H1 (cell line): ENCODE measurements around the gene LRRC18. TPM values are rescaled to one million over a fixed set of nuclear protein-coding genes. Genes with fewer than 3 reads are reported as not detected.

ENCODE experiments used
- CTCF ChIA-PET: fragments of 300-600 bp; sonication (Branson Sonifier 250); formaldehyde crosslinking; loops from one replicate; lab custom pipeline; 2021; ENCODE audit not compliant: partially characterized antibody; lab: Charles Lee
- POLR2A ChIA-PET: fragments of 300-600 bp; sonication (Branson Sonifier 250); formaldehyde crosslinking; loops from one replicate; lab custom pipeline; 2021; ENCODE audit warnings: inconsistent platforms; ENCODE audit not compliant: partially characterized antibody; lab: Charles Lee
- DNase-seq, 2 experiments: peaks; one replicate each; pipeline versions ENCODE4 v3.0.0 to v3.0.0-alpha.2; 2010 to 2022; ENCODE audit warnings: low spot score in 2 of 2, low read depth in 1 of 2, mixed read lengths in 1 of 2
- FAIRE-seq: peaks from 2 replicates; lab custom pipeline; 2011; peaks lifted over from hg19 to GRCh38; lab: Jason Lieb, UNC
- H2AFZ ChIP-seq: 2 replicates; pipeline ENCODE4 v1.8.1; 2012; ENCODE audit warnings: low read length, inconsistent platforms
- H2AK5ac ChIP-seq: 2 replicates; pipeline ENCODE4 v1.6.1; 2013; ENCODE audit warnings: low read depth, low read length
- H2BK120ac ChIP-seq: replicated peaks from 2 replicates; pipeline ENCODE3; 2013; ENCODE audit warnings: low read depth, low read length, inconsistent platforms
- H2BK12ac ChIP-seq: 2 replicates; pipeline ENCODE4 v1.6.1; 2013; ENCODE audit warnings: low read depth, low read length
- H2BK15ac ChIP-seq: 2 replicates; pipeline ENCODE4 v1.6.1; 2013; ENCODE audit warnings: low read length
- H2BK20ac ChIP-seq: 2 replicates; pipeline ENCODE4 v1.6.1; 2013; ENCODE audit warnings: low read length
- H2BK5ac ChIP-seq: 2 replicates; pipeline ENCODE4 v1.6.1; 2013; ENCODE audit warnings: low read depth, low read length
- H3K14ac ChIP-seq: 2 replicates; pipeline ENCODE4 v1.6.1; 2013; ENCODE audit warnings: inconsistent platforms; ENCODE audit not compliant: insufficient read length
- H3K18ac ChIP-seq: 2 replicates; pipeline ENCODE4 v1.6.1; 2013; ENCODE audit warnings: low read length; ENCODE audit errors: extremely low read depth
- H3K23ac ChIP-seq: 2 replicates; pipeline ENCODE4 v1.6.1; 2013; ENCODE audit warnings: inconsistent platforms; ENCODE audit not compliant: insufficient read length
- H3K23me2 ChIP-seq: 2 replicates; pipeline ENCODE4 v1.6.1; 2013; ENCODE audit warnings: low read depth, low read length
- H3K27ac ChIP-seq: 2 replicates; pipeline ENCODE4 v1.6.1; 2011; ENCODE audit warnings: low read depth, low read length, inconsistent platforms
- H3K27me3 ChIP-seq, 4 experiments: replicated peaks in 1 of 4; 1 replicate in 1 of 4; 2 replicates in 3 of 4; pipeline versions ENCODE4 v1.6.1 to v1.8.1; 2011 to 2013; ENCODE audit warnings: low read length in 3 of 4, mild to moderate bottlenecking in 3 of 4, inconsistent platforms in 2 of 4, mixed read lengths in 2 of 4, moderate library complexity in 1 of 4; ENCODE audit not compliant: control insufficient read depth in 3 of 4, insufficient read depth in 3 of 4; ENCODE audit errors: extremely low read depth in 1 of 4
- H3K36me3 ChIP-seq, 4 experiments: 2 replicates each; pipeline versions ENCODE4 v1.6.1 to v1.8.1; 2011 to 2013; ENCODE audit warnings: mild to moderate bottlenecking in 4 of 4, low read length in 3 of 4, moderate library complexity in 2 of 4, control low read depth in 1 of 4, inconsistent platforms in 1 of 4; ENCODE audit not compliant: insufficient read depth in 4 of 4, control insufficient read depth in 2 of 4
- H3K4ac ChIP-seq: replicated peaks from 2 replicates; pipeline ENCODE3; 2013; ENCODE audit warnings: low read length, low read depth, mixed read lengths, inconsistent platforms; ENCODE audit not compliant: insufficient read length
- H3K4me1 ChIP-seq, 4 experiments: replicated peaks in 1 of 4; 1 replicate in 1 of 4; 2 replicates in 3 of 4; pipeline versions ENCODE4 v1.6.1 to v1.8.1; 2011 to 2013; ENCODE audit warnings: low read length in 3 of 4, inconsistent platforms in 2 of 4, mixed read lengths in 1 of 4; ENCODE audit not compliant: insufficient read depth in 4 of 4, control insufficient read depth in 3 of 4
- H3K4me2 ChIP-seq, 2 experiments: 2 replicates each; pipeline versions ENCODE4 v1.6.1 to v1.8.1; 2011 to 2013; ENCODE audit warnings: low read depth in 2 of 2, low read length in 2 of 2, control low read depth in 1 of 2, inconsistent platforms in 1 of 2, mild to moderate bottlenecking in 1 of 2; ENCODE audit not compliant: insufficient read depth in 1 of 2
- H3K4me3 ChIP-seq, 4 experiments: fragments of 200-600, 300-600 bp in 1 of 4; sonication (generic), shearing (Covaris generic), sonication (Bioruptor Twin) in 1 of 4; 2 replicates each; pipeline versions ENCODE4 v1.5.1 to v1.8.1; 2011 to 2016; ENCODE audit warnings: low read length in 4 of 4, low read depth in 3 of 4, control low read depth in 2 of 4, inconsistent platforms in 2 of 4, mild to moderate bottlenecking in 2 of 4, mixed read lengths in 1 of 4, moderate library complexity in 1 of 4; ENCODE audit not compliant: insufficient read depth in 2 of 4; ENCODE audit errors: extremely low read depth in 1 of 4
- H3K56ac ChIP-seq: replicated peaks from 2 replicates; pipeline ENCODE3; 2013; ENCODE audit warnings: low read depth, mild to moderate bottlenecking, mixed read lengths, low read length, inconsistent platforms; ENCODE audit not compliant: insufficient read length
- H3K79me1 ChIP-seq: 2 replicates; pipeline ENCODE4 v1.6.1; 2013; ENCODE audit warnings: low read depth, low read length, control low read depth
- H3K79me2 ChIP-seq, 2 experiments: 2 replicates each; pipeline versions ENCODE4 v1.6.1 to v1.8.1; 2012 to 2013; ENCODE audit warnings: low read length in 2 of 2, mild to moderate bottlenecking in 2 of 2, inconsistent platforms in 1 of 2; ENCODE audit not compliant: insufficient read depth in 2 of 2, control insufficient read depth in 1 of 2
- H3K9ac ChIP-seq, 4 experiments: replicated peaks in 1 of 4; 1 replicate in 1 of 4; 2 replicates in 3 of 4; pipeline versions ENCODE4 v1.6.1 to v1.8.1; 2011 to 2013; ENCODE audit warnings: low read depth in 3 of 4, low read length in 3 of 4, control low read depth in 2 of 4, mild to moderate bottlenecking in 2 of 4, moderate library complexity in 2 of 4, inconsistent platforms in 1 of 4; ENCODE audit errors: extremely low read depth in 1 of 4
- H3K9me3 ChIP-seq, 2 experiments: 2 replicates each; pipeline versions ENCODE4 v1.6.1 to v1.8.1; 2012 to 2013; ENCODE audit warnings: mild to moderate bottlenecking in 2 of 2, moderate library complexity in 2 of 2, control low read depth in 1 of 2, inconsistent platforms in 1 of 2, low read depth in 1 of 2, low read length in 1 of 2, mixed read lengths in 1 of 2; ENCODE audit not compliant: insufficient read depth in 2 of 2
- H4K20me1 ChIP-seq, 2 experiments: replicated peaks in 1 of 2; 2 replicates each; pipeline versions ENCODE3 to v1.8.1; 2011 to 2013; ENCODE audit warnings: inconsistent platforms in 2 of 2, low read length in 2 of 2, mild to moderate bottlenecking in 1 of 2; ENCODE audit not compliant: insufficient read depth in 2 of 2, control insufficient read depth in 1 of 2
- H4K5ac ChIP-seq: 2 replicates; pipeline ENCODE4 v1.6.1; 2013; ENCODE audit warnings: low read length, low read depth, mixed read lengths, inconsistent platforms; ENCODE audit not compliant: insufficient read length
- H4K8ac ChIP-seq: 2 replicates; pipeline ENCODE4 v1.8.0; 2013; ENCODE audit warnings: mild to moderate bottlenecking, moderate library complexity, low read length, inconsistent platforms; ENCODE audit not compliant: insufficient read depth; ENCODE audit errors: extremely low read depth
- H4K91ac ChIP-seq: replicated peaks from 2 replicates; pipeline ENCODE3; 2013; ENCODE audit warnings: low read length, mixed read lengths, inconsistent platforms; ENCODE audit not compliant: insufficient read length
- CTBP2 ChIP-seq: IDR thresholded peaks from 2 replicates; pipeline ENCODE4 v1.7.0; 2011; ENCODE audit warnings: borderline replicate concordance, mild to moderate bottlenecking, moderate library complexity, mixed read lengths, low read length; ENCODE audit not compliant: insufficient read depth, insufficient read length
- RXRA ChIP-seq: IDR thresholded peaks from 2 replicates; pipeline ENCODE4 v1.6.1; 2011; ENCODE audit warnings: low read depth, mild to moderate bottlenecking, low read length, moderate library complexity; ENCODE audit not compliant: insufficient read depth
- TCF12 ChIP-seq: IDR thresholded peaks from 2 replicates; pipeline ENCODE4 v1.6.1; 2011; ENCODE audit warnings: low read depth, mild to moderate bottlenecking, low read length
- WGBS, 2 experiments: shearing (Covaris generic) in 1 of 2; methylation state at CpG; one replicate each; pipeline versions ENCODE4 v1.1.6 to v1.1.7; 2013 to 2015; ENCODE audit warnings: low lambda C conversion rate in 2 of 2, mixed read lengths in 2 of 2, inconsistent platforms in 1 of 2, low coverage in 1 of 2, missing lambda C conversion rate in 1 of 2; ENCODE audit not compliant: insufficient replicate concordance in 2 of 2, insufficient coverage in 1 of 2, insufficient read length in 1 of 2; ENCODE audit errors: extremely low coverage in 1 of 2, missing lambda C conversion rate in 1 of 2; 5-methylcytosine and 5-hydroxymethylcytosine counted together
- polyA plus RNA-seq, 7 experiments: library from polyadenylated mRNA; depleted of rRNA in 3 of 7; stranded (reverse) in 5 of 7; unstranded in 2 of 7; fragments of >200 nt in 5 of 7; fragments of 200-250 nt in 2 of 7; gene quantifications; 1 replicate in 5 of 7; 2 replicates in 1 of 7; 4 replicates in 1 of 7; pipeline versions ENCODE4 v1.2.1 to v1.2.3, GENCODE V29; 2011 to 2013; ENCODE audit warnings: missing spikeins in 2 of 7, mixed read lengths in 2 of 7
- total RNA-seq: library from RNA; stranded (reverse); fragmentation: NEBNext Ultra II Directional; extraction: Animal tissue kit (Norgen Biotek cat#: 25700); gene quantifications from 2 replicates; pipeline ENCODE4 v1.2.1, GENCODE V29; 2021

Gene LRRC18
- total and polyA plus RNA-seq, 2 of the 8 experiments (the other 6 are each of a cell fraction or from before 2014, with no cell fraction given) = not detected

- ChIA-PET POLR2A (no interaction called here), CTCF (interaction anchor here (0.6 to 2.9 kb wide), 17 partner anchors 8 to 436 kb away, joined by 3 to 17 read pairs (median 3); no protein-coding TSS in a partner anchor)
- 0 out of 2 replicates have a peak overlapping the region, but pooled peaks have one; percentile 63 for H2AFZ ChIP-seq
- TF ChIP-seq TCF12 (peak; percentile 79; the same call in 1 of the 2 replicates), CTBP2 (no peak), RXRA (no peak)
Measured at GRCh38 chr10:48981310-48981907, 41.8 kb upstream of the LRRC18 start.

More at GRCh38 chr10:48981310-48981907, 41.8 kb upstream of the LRRC18 start:
- H3K27me3 ChIP-seq = no peaks in the 10 kb centered on the region
- no peaks in the 10 kb centered on the region for H4K20me1 ChIP-seq
- no peaks in the 10 kb centered on the region for H3K4me1 ChIP-seq
- H3K4ac ChIP-seq = no peak overlapping the region
- 42% methylated on average over 12 of the region's 12 CpGs; no CpG with 5 or more reads in 1 of the 2 experiments for WGBS, 2 experiments
- peaks cover 2% of the 10 kb centered on the region; the same call in 1 of the 2 replicates for H3K23me2 ChIP-seq
- H2BK15ac ChIP-seq = no peak overlapping the region
- DNase-seq (peak; percentile 44 to 88), FAIRE-seq (peak; percentile 90)
- no peak overlapping the region for H3K14ac ChIP-seq
- no peaks in the 10 kb centered on the region for H3K9me3 ChIP-seq
- H3K56ac ChIP-seq = no peak overlapping the region
- H2AK5ac ChIP-seq = no peak overlapping the region
- H2BK120ac ChIP-seq = no peak overlapping the region
- no peak overlapping the region for H3K4me3 ChIP-seq
- no peak overlapping the region for H3K18ac ChIP-seq
- H3K36me3 ChIP-seq = no peaks in the 10 kb centered on the region
- no peak overlapping the region for H3K23ac ChIP-seq
- H2BK5ac ChIP-seq = no peak overlapping the region
- no peak overlapping the region for H2BK20ac ChIP-seq
- no peaks in the 10 kb centered on the region for H3K79me1 ChIP-seq
- H2BK12ac ChIP-seq = no peak overlapping the region
- no peak overlapping the region for H3K9ac ChIP-seq
- no peak overlapping the region for H4K5ac ChIP-seq
- H3K79me2 ChIP-seq = no peaks in the 10 kb centered on the region
- no peak overlapping the region for H4K91ac ChIP-seq
- no peak overlapping the region for H4K8ac ChIP-seq
- no peak overlapping the region for H3K4me2 ChIP-seq
- H3K27ac ChIP-seq = no peak overlapping the region
